PFSK-1 (cell line): ENCODE data around the gene ATF6.

Experiments
- POLR2AphosphoS5 ChIP-seq: IDR thresholded peaks from 2 replicates; pipeline ENCODE4 v1.6.1; 2012; ENCODE audit warnings: low read depth, mild to moderate bottlenecking, control low read depth, low read length, moderate library complexity
- TF ChIP-seq, protein P1 (sequence below), 2 experiments: IDR thresholded peaks; 2 replicates each; pipeline versions ENCODE4 v1.6.1 to v1.8.0; 2011 to 2012; ENCODE audit warnings: low read depth in 2 of 2, low read length in 2 of 2, control low read depth in 1 of 2, inconsistent platforms in 1 of 2, mild to moderate bottlenecking in 1 of 2, moderate library complexity in 1 of 2; ENCODE audit not compliant: insufficient read depth in 1 of 2

DNA sequence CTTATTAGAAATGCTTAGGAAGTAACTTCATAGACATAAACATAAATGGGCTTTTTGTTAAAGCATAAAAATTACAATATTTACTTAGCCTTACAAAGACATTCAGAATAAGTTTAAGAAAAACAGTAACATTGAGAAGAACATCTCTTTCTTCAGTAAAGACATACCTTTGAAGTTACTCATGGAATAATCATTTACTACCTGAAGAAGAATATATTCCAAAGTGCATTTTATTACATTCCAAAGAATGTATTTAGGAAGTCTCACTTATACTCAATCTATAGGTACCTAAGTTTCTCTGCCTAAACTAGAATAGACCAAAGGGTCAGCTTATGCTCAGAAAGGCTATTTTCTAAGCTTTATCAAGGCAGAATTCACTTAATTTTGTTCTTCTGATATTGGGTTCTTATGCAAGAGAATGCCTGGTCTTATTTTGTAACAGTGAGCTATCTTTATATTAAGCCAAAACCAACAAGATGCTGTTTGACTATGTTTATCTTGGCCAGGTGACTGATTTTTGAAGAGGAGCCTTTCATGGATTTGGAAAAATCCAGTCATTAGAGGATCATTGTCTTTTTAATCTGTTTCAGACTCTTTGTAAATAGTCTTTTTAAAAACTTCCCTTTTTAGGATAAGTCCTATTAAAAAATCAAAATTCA lies 147.5 kb downstream of the ATF6 start:
- TF ChIP-seq POLR2AphosphoS5 = no peak
- TF ChIP-seq, protein P1, sequence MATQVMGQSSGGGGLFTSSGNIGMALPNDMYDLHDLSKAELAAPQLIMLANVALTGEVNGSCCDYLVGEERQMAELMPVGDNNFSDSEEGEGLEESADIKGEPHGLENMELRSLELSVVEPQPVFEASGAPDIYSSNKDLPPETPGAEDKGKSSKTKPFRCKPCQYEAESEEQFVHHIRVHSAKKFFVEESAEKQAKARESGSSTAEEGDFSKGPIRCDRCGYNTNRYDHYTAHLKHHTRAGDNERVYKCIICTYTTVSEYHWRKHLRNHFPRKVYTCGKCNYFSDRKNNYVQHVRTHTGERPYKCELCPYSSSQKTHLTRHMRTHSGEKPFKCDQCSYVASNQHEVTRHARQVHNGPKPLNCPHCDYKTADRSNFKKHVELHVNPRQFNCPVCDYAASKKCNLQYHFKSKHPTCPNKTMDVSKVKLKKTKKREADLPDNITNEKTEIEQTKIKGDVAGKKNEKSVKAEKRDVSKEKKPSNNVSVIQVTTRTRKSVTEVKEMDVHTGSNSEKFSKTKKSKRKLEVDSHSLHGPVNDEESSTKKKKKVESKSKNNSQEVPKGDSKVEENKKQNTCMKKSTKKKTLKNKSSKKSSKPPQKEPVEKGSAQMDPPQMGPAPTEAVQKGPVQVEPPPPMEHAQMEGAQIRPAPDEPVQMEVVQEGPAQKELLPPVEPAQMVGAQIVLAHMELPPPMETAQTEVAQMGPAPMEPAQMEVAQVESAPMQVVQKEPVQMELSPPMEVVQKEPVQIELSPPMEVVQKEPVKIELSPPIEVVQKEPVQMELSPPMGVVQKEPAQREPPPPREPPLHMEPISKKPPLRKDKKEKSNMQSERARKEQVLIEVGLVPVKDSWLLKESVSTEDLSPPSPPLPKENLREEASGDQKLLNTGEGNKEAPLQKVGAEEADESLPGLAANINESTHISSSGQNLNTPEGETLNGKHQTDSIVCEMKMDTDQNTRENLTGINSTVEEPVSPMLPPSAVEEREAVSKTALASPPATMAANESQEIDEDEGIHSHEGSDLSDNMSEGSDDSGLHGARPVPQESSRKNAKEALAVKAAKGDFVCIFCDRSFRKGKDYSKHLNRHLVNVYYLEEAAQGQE (IDR thresholded peaks at IDR 0.05; ENCODE audit: insufficient read depth in 1 of 2, low read depth in 2 of 2, low read length in 2 of 2) = no peak
